Ectodermal cell (in vitro differentiated cells): ENCODE results near the gene N4BP3.
"Not testable (repeated sequence)": the region's sequence is repeated elsewhere in the genome, so short reads cannot be mapped to it uniquely, and the experiment has no call there.

Source experiments
- H3K27ac ChIP-seq: 2 replicates; pipeline ENCODE4 v1.7.0; 2013; ENCODE audit warnings: mild to moderate bottlenecking, low read depth, low read length; ENCODE audit not compliant: insufficient read depth, poor library complexity, severe bottlenecking
- H3K27me3 ChIP-seq: 2 replicates; pipeline ENCODE4 v1.7.0; 2013; ENCODE audit warnings: mild to moderate bottlenecking, low read length; ENCODE audit not compliant: insufficient read depth, control insufficient read depth, poor library complexity, severe bottlenecking
- H3K36me3 ChIP-seq: one replicate; pipeline ENCODE4 v1.7.0; 2013; ENCODE audit warnings: low read length; ENCODE audit not compliant: control insufficient read depth, insufficient read depth
- H3K4me1 ChIP-seq: one replicate; pipeline ENCODE4 v1.7.0; 2013; ENCODE audit warnings: low read length; ENCODE audit not compliant: control insufficient read depth, insufficient read depth
- H3K4me3 ChIP-seq: 2 replicates; pipeline ENCODE4 v1.7.0; 2013; ENCODE audit warnings: low read depth, low read length, control low read depth; ENCODE audit not compliant: insufficient read depth
- H3K9me3 ChIP-seq: 2 replicates; pipeline ENCODE4 v1.7.0; 2013; ENCODE audit warnings: mild to moderate bottlenecking, low read length, moderate library complexity; ENCODE audit not compliant: control insufficient read depth
- WGBS, 2 experiments: methylation state at CpG; one replicate each; pipeline ENCODE4 v1.1.7; 2013; ENCODE audit warnings: missing lambda C conversion rate in 2 of 2; 5-methylcytosine and 5-hydroxymethylcytosine counted together

Gene N4BP3

GRCh38 chr5:178078197-178079010 lies 34.9 kb upstream of the N4BP3 start:
- Histone ChIP-seq H3K4me1 (no peaks in the 10 kb centered on the region), H3K36me3 (no peaks in the 10 kb centered on the region), H3K27ac (no peak overlapping the region), H3K9me3 (no peaks in the 10 kb centered on the region), H3K4me3 (no peak overlapping the region), H3K27me3 (peaks cover 8% of the 10 kb centered on the region)
- 95 to 96% methylated on average over 22 of the region's 22 CpGs for WGBS, 2 experiments

GRCh38 chr5:178080056-178080455 lies 33.3 kb upstream of the N4BP3 start:
- WGBS, 2 experiments = 84 to 85% methylated on average over 8 of the region's 8 CpGs
- Histone ChIP-seq H3K4me3 (no peak overlapping the region), H3K9me3 (no peaks in the 10 kb centered on the region), H3K27ac (no peak overlapping the region), H3K27me3 (peaks cover 6% of the 10 kb centered on the region), H3K4me1 (no peaks in the 10 kb centered on the region), H3K36me3 (no peaks in the 10 kb centered on the region)

- Histone ChIP-seq H3K27me3 (no peaks in the 10 kb centered on the region), H3K36me3 (no peaks in the 10 kb centered on the region), H3K4me1 (no peaks in the 10 kb centered on the region), H3K9me3 (no peaks in the 10 kb centered on the region), H3K27ac (no peak overlapping the region), H3K4me3 (no peak overlapping the region)
- 93 to 94% methylated on average over 9 of the region's 9 CpGs for WGBS, 2 experiments
These were observed 32.5 kb upstream of the N4BP3 start for GRCh38 chr5:178080618-178081410.

GRCh38 chr5:178081571-178082243 lies 31.6 kb upstream of the N4BP3 start:
- Histone ChIP-seq H3K27ac (no peak overlapping the region), H3K9me3 (no peaks in the 10 kb centered on the region), H3K4me1 (no peaks in the 10 kb centered on the region), H3K27me3 (no peaks in the 10 kb centered on the region), H3K4me3 (no peak overlapping the region), H3K36me3 (no peaks in the 10 kb centered on the region)
- 83% methylated on average over 12 of the region's 12 CpGs for WGBS, 2 experiments

- 86 to 87% methylated on average over 6 of the region's 6 CpGs for WGBS, 2 experiments
- no peaks in the 10 kb centered on the region for H3K36me3 ChIP-seq
These were observed 29.4 kb upstream of the N4BP3 start for GRCh38 chr5:178083922-178084321.

GRCh38 chr5:178085316-178085715 lies 28.0 kb upstream of the N4BP3 start:
- WGBS, 2 experiments = 82 to 92% methylated on average over 4 to 6 of the region's 6 CpGs
- no peaks in the 10 kb centered on the region for H3K9me3 ChIP-seq
- H3K4me3 ChIP-seq = no peak overlapping the region
- H3K4me1 ChIP-seq = no peaks in the 10 kb centered on the region
- H3K36me3 ChIP-seq = no peaks in the 10 kb centered on the region
- H3K27ac ChIP-seq = no peak overlapping the region
- no peaks in the 10 kb centered on the region for H3K27me3 ChIP-seq

More at GRCh38 chr5:178083922-178084321, 29.4 kb upstream of the N4BP3 start:
- no peaks in the 10 kb centered on the region for H3K27me3 ChIP-seq
- H3K27ac ChIP-seq = no peak overlapping the region
- H3K4me1 ChIP-seq = no peaks in the 10 kb centered on the region
- H3K9me3 ChIP-seq = no peaks in the 10 kb centered on the region
- H3K4me3 ChIP-seq = no peak overlapping the region

- Histone ChIP-seq H3K27ac (no peak overlapping the region), H3K9me3 (no peaks in the 10 kb centered on the region), H3K4me3 (no peak overlapping the region), H3K4me1 (no peaks in the 10 kb centered on the region), H3K27me3 (no peaks in the 10 kb centered on the region), H3K36me3 (no peaks in the 10 kb centered on the region)
- whole genome bisulfite sequencing, 2 experiments = 92% methylated on average over 25 of the region's 25 CpGs
These were observed 27.1 kb upstream of the N4BP3 start for GRCh38 chr5:178086266-178086665.

- 84 to 94% methylated on average over 5 of the region's 5 CpGs for WGBS, 2 experiments
- not testable (repeated sequence) for H3K9me3 ChIP-seq, H3K27me3 ChIP-seq, H3K36me3 ChIP-seq, H3K27ac ChIP-seq, H3K4me1 ChIP-seq, H3K4me3 ChIP-seq
These were observed 26.1 kb upstream of the N4BP3 start for GRCh38 chr5:178087199-178087598.

GRCh38 chr5:178090856-178091255 lies 22.5 kb upstream of the N4BP3 start:
- H3K4me1 ChIP-seq = no peaks in the 10 kb centered on the region
- no peaks in the 10 kb centered on the region for H3K36me3 ChIP-seq
- 90 to 96% methylated on average over 6 of the region's 6 CpGs for WGBS, 2 experiments
- no peak overlapping the region for H3K27ac ChIP-seq
- H3K9me3 ChIP-seq = no peaks in the 10 kb centered on the region
- H3K27me3 ChIP-seq = no peaks in the 10 kb centered on the region
- no peak overlapping the region for H3K4me3 ChIP-seq

GRCh38 chr5:178093134-178093533 lies 20.2 kb upstream of the N4BP3 start:
- Histone ChIP-seq H3K9me3 (no peaks in the 10 kb centered on the region), H3K36me3 (no peaks in the 10 kb centered on the region), H3K4me3 (no peak overlapping the region), H3K4me1 (no peaks in the 10 kb centered on the region), H3K27ac (no peak overlapping the region), H3K27me3 (no peaks in the 10 kb centered on the region)
- WGBS, 2 experiments = 95 to 100% methylated on average over 1 to 2 of the region's 2 CpGs
